ENCODE measurements around the gene COX19. TPM values are rescaled to one million over a fixed set of nuclear protein-coding genes. Genes with fewer than 3 reads are reported as not detected.

The COX19 gene
- total and polyA plus RNA-seq, 2 of the 13 experiments (the other 11 are each of a cell fraction or from before 2014, with no cell fraction given) = 11.5 to 21.7 TPM

DNA sequence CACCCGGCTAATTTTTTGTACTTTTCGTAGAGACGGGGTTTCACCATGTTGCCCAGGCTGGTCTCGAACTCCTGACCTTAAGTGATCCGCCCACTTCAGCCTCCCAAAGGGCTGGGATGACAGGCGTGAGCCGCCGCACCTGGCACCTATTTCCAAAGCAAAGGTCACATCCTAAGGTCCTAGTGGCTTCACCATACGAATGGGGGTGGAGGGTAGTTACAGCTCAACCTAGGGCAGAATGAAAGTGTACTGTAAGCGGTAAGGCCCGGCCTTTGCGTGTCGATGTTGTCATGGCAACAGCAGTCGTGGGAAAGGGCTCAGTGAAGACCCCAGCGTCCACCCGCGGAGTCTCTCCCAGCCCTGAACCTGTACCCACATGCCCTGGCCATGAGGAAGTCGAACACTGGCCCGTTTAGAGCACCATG is 1.6 kb upstream of the COX19 start (continued):
- TF ChIP-seq RFX1 (IDR thresholded peaks at IDR 0.05) (peak; percentile 90), NR2F1 (CRISPR knock-in tag; IDR thresholded peaks at IDR 0.05) (peak; percentile 29 to 74), HNF4G (IDR thresholded peaks at IDR 0.05; ENCODE audit: borderline replicate concordance, low read depth, low read length) (peak; percentile 46; the same call in 1 of the 2 replicates), HNF4G (CRISPR knock-in tag; IDR thresholded peaks at IDR 0.05; ENCODE audit: borderline replicate concordance, low read depth) (no peak), HOXD1 (CRISPR knock-in tag; IDR thresholded peaks at IDR 0.05) (0 out of 2 replicates have a peak, but pooled peaks have one; percentile 20), ZNF224 (CRISPR knock-in tag; IDR thresholded peaks at IDR 0.05) (0 out of 2 replicates have a peak, but pooled peaks have one; percentile 45), KLF11 (CRISPR knock-in tag; IDR thresholded peaks at IDR 0.05) (peak; percentile 10; the same call in 1 of the 2 replicates), TBX3 (IDR thresholded peaks at IDR 0.05; ENCODE audit: borderline replicate concordance) (peak; percentile 20; the same call in 1 of the 2 replicates), HMGA1 (CRISPR knock-in tag; conservative IDR thresholded peaks at IDR 0.05) (no peak), ZNF879 (CRISPR knock-in tag; IDR thresholded peaks at IDR 0.05) (0 out of 2 replicates have a peak, but pooled peaks have one; percentile 65), ZNF510 (CRISPR knock-in tag; IDR thresholded peaks at IDR 0.05; ENCODE audit: low read depth) (peak; percentile 74), ZNF138 (CRISPR knock-in tag; IDR thresholded peaks at IDR 0.05; ENCODE audit: low read depth) (0 out of 2 replicates have a peak, but pooled peaks have one; percentile 9), EEA1 (CRISPR knock-in tag; IDR thresholded peaks at IDR 0.05; ENCODE audit: borderline replicate concordance) (0 out of 2 replicates have a peak, but pooled peaks have one; percentile 19), NR2F6 (IDR thresholded peaks at IDR 0.05) (peak; percentile 77), NR2F6 (CRISPR knock-in tag; IDR thresholded peaks at IDR 0.05) (peak; percentile 75), ZNF441 (CRISPR knock-in tag; IDR thresholded peaks at IDR 0.05; ENCODE audit: borderline replicate concordance) (0 out of 2 replicates have a peak, but pooled peaks have one; percentile 60), CHD4 (IDR thresholded peaks at IDR 0.05; ENCODE audit: borderline replicate concordance, low read length) (peak; percentile 87), ZBTB8A (CRISPR knock-in tag; IDR thresholded peaks at IDR 0.05; ENCODE audit: borderline replicate concordance, low read depth) (0 out of 2 replicates have a peak, but pooled peaks have one; percentile 50), ZNF788 (CRISPR knock-in tag; IDR thresholded peaks at IDR 0.05; ENCODE audit: borderline replicate concordance) (0 out of 2 replicates have a peak, but pooled peaks have one; percentile 23), RARA (CRISPR knock-in tag; IDR thresholded peaks at IDR 0.05) (0 out of 2 replicates have a peak, but pooled peaks have one; percentile 32), ZMYM2 (CRISPR knock-in tag; IDR thresholded peaks at IDR 0.05) (peak; percentile 82)
- TF ChIP-seq, protein P1, sequence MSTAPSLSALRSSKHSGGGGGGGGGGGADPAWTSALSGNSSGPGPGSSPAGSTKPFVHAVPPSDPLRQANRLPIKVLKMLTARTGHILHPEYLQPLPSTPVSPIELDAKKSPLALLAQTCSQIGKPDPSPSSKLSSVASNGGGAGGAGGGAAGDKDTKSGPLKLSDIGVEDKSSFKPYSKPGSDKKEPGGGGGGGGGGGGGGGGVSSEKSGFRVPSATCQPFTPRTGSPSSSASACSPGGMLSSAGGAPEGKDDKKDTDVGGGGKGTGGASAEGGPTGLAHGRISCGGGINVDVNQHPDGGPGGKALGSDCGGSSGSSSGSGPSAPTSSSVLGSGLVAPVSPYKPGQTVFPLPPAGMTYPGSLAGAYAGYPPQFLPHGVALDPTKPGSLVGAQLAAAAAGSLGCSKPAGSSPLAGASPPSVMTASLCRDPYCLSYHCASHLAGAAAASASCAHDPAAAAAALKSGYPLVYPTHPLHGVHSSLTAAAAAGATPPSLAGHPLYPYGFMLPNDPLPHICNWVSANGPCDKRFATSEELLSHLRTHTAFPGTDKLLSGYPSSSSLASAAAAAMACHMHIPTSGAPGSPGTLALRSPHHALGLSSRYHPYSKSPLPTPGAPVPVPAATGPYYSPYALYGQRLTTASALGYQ (CRISPR knock-in tag; IDR thresholded peaks at IDR 0.05) = no peak
- TF ChIP-seq, protein P2, sequence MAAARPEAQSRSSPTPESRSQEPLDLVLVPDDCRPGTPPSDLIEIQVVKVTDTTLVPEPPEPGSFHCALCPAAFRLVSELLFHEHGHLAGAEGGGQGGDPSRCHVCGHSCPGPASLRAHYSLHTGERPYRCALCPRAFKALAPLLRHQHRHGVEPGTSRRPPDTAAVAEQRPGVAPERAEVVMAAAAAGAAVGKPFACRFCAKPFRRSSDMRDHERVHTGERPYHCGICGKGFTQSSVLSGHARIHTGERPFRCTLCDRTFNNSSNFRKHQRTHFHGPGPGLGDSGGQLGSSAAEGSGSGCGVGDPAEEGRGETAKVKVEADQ (CRISPR knock-in tag; IDR thresholded peaks at IDR 0.05; ENCODE audit: borderline replicate concordance) = no peak
